Neural crest cell (in vitro differentiated cells): ENCODE measurements around the gene ARHGAP15. TPM values are rescaled to one million over a fixed set of nuclear protein-coding genes. Genes with fewer than 3 reads are reported as not detected.
A peak's percentile ranks its signal among the peaks of the same experiment; 100 is the strongest.

Source experiments
- DNase-seq: peaks from one replicate; pipeline ENCODE4 v3.0.0; 2021; ENCODE audit warnings: low read depth, mixed read lengths, low spot score
- H3K27ac Mint-ChIP-seq: one replicate; pipeline ENCODE4 v1.8.0; 2021; ENCODE audit warnings: mild to moderate bottlenecking, mixed read lengths; ENCODE audit not compliant: unreplicated experiment
- H3K27me3 Mint-ChIP-seq: 2 replicates; pipeline ENCODE4 v1.8.0; 2021; ENCODE audit warnings: low read depth, mild to moderate bottlenecking, mixed read lengths
- H3K36me3 Mint-ChIP-seq: 2 replicates; pipeline ENCODE4 v1.8.0; 2021; ENCODE audit warnings: low read depth, mild to moderate bottlenecking, mixed read lengths
- H3K4me1 Mint-ChIP-seq: 2 replicates; pipeline ENCODE4 v1.8.0; 2021; ENCODE audit warnings: mixed read lengths
- H3K4me3 Mint-ChIP-seq: one replicate; pipeline ENCODE4 v1.8.0; 2021; ENCODE audit warnings: mild to moderate bottlenecking, mixed read lengths
- H3K9me3 Mint-ChIP-seq: 2 replicates; pipeline ENCODE4 v1.8.0; 2021; ENCODE audit warnings: mixed read lengths
- total RNA-seq: library from RNA; stranded (reverse); gene quantifications from 2 replicates; pipeline ENCODE4 v1.2.1, GENCODE V29; 2021
- TF ChIP-seq, protein P1 (sequence below): fragments of 200-600 bp; sonication (generic); conservative IDR thresholded peaks from 2 replicates; pipeline ENCODE4 v1.5.0; 2021; ENCODE audit warnings: antibody characterized with exemption, mild to moderate bottlenecking

ARHGAP15 gene
- total RNA-seq, 1 donor from 2014 or later: 2.8 TPM

GRCh38 chr2:143382573-143382972 lies 253.4 kb downstream of the ARHGAP15 start:
- DNase-seq: no peak
- Mint-ChIP-seq H3K27ac (no peak overlapping the region), H3K9me3 (no peaks in the 10 kb centered on the region), H3K36me3 (no peaks in the 10 kb centered on the region), H3K27me3 (no peaks in the 10 kb centered on the region), H3K4me1 (no peaks in the 10 kb centered on the region), H3K4me3 (no peak overlapping the region)
- TF ChIP-seq, protein P1, sequence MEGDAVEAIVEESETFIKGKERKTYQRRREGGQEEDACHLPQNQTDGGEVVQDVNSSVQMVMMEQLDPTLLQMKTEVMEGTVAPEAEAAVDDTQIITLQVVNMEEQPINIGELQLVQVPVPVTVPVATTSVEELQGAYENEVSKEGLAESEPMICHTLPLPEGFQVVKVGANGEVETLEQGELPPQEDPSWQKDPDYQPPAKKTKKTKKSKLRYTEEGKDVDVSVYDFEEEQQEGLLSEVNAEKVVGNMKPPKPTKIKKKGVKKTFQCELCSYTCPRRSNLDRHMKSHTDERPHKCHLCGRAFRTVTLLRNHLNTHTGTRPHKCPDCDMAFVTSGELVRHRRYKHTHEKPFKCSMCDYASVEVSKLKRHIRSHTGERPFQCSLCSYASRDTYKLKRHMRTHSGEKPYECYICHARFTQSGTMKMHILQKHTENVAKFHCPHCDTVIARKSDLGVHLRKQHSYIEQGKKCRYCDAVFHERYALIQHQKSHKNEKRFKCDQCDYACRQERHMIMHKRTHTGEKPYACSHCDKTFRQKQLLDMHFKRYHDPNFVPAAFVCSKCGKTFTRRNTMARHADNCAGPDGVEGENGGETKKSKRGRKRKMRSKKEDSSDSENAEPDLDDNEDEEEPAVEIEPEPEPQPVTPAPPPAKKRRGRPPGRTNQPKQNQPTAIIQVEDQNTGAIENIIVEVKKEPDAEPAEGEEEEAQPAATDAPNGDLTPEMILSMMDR: no peak

DNA sequence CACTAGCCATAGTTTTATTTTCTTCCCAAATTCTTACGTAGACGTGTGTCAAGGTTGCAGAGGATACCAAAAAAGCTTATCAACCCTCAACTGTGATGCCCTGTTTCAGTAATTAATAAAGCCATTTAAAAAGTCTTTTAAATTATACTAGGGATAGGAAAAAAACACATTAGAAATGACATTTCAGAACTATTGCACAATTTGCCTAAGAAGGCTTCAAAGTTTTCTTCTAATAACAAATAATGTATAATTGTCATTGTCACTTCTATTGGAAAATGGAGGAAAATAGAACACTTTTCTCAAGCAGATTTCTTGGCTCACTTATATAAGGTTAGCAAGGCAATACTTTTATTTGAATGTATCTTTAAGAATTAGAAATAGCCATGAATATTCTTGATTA lies 253.8 kb downstream of the ARHGAP15 start:
- Mint-ChIP-seq H3K36me3 (no peaks in the 10 kb centered on the region), H3K9me3 (no peaks in the 10 kb centered on the region), H3K27me3 (no peaks in the 10 kb centered on the region), H3K27ac (no peak overlapping the region), H3K4me1 (no peaks in the 10 kb centered on the region), H3K4me3 (no peak overlapping the region)
- TF ChIP-seq, protein P1: no peak
- DNase-seq: no peak

- DNase-seq: no peak
- TF ChIP-seq, protein P1: no peak
- no peak overlapping the region for H3K27ac Mint-ChIP-seq
- H3K9me3 Mint-ChIP-seq: no peaks in the 10 kb centered on the region
- H3K27me3 Mint-ChIP-seq: no peaks in the 10 kb centered on the region
- H3K36me3 Mint-ChIP-seq: no peaks in the 10 kb centered on the region
- no peak overlapping the region for H3K4me3 Mint-ChIP-seq
- H3K4me1 Mint-ChIP-seq: no peaks in the 10 kb centered on the region
These were observed 254.9 kb downstream of the ARHGAP15 start for GRCh38 chr2:143384111-143384510.

DNA sequence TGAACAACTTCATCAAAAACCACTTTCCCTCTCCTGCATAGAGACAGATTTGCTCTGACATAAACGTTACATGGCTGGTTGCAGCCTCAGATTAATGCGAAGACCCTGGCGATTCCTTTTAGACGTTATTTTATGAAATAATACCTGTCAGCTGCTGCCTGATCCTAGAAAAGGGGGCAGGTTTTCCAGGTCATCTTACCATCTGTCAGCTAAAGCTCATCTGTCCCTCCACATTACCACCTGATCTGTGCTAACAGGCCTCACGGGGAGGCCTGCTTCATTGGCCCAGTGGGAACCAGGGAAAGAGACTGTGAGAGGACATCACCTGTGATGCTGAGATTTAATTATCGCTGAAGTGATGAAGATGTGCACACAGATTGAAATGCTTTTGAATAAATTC lies 261.0 kb downstream of the ARHGAP15 start:
- TF ChIP-seq, protein P1: no peak
- Mint-ChIP-seq H3K4me3 (no peak overlapping the region), H3K4me1 (no peaks in the 10 kb centered on the region), H3K27me3 (no peaks in the 10 kb centered on the region), H3K27ac (peak overlapping the region; percentile 47), H3K9me3 (no peaks in the 10 kb centered on the region), H3K36me3 (no peaks in the 10 kb centered on the region)
- DNase-seq: no peak

- Mint-ChIP-seq H3K36me3 (no peaks in the 10 kb centered on the region), H3K4me1 (no peaks in the 10 kb centered on the region), H3K4me3 (no peak overlapping the region), H3K27ac (no peak overlapping the region), H3K27me3 (no peaks in the 10 kb centered on the region), H3K9me3 (no peaks in the 10 kb centered on the region)
- TF ChIP-seq, protein P1: no peak
- DNase-seq: no peak
These were observed 263.1 kb downstream of the ARHGAP15 start for GRCh38 chr2:143392358-143392757.

DNA sequence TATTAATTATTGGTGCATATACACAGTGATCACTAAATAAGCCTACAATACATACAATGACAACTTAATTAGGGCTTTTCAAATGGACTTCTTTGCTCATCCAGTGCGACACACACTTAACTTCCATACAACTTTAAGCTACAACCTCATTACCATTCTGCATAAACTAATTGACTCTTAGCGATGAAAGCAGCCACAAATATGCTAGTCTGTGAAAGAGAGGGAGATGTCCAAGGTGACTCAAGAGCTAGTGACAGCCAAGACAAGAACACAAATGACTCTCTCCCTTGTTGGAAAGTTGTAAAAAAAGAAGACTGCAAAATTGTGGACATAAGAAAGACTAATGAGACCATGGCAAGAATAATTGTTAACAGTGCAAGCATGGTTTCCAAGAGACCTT lies 264.8 kb downstream of the ARHGAP15 start:
- no peak for DNase-seq
- no peaks in the 10 kb centered on the region for H3K27me3 Mint-ChIP-seq
- no peak overlapping the region for H3K27ac Mint-ChIP-seq
- H3K36me3 Mint-ChIP-seq: no peaks in the 10 kb centered on the region
- no peaks in the 10 kb centered on the region for H3K4me1 Mint-ChIP-seq
- TF ChIP-seq, protein P1: no peak
- no peaks in the 10 kb centered on the region for H3K9me3 Mint-ChIP-seq
- H3K4me3 Mint-ChIP-seq: no peak overlapping the region
